Measurements from ENCODE around the gene SEC61G. TPM values are rescaled to one million over a fixed set of nuclear protein-coding genes. Genes with fewer than 3 reads are reported as not detected.

Gene SEC61G
- total RNA-seq, 2 experiments from 2014 or later = 88.7 to 146 TPM

DNA sequence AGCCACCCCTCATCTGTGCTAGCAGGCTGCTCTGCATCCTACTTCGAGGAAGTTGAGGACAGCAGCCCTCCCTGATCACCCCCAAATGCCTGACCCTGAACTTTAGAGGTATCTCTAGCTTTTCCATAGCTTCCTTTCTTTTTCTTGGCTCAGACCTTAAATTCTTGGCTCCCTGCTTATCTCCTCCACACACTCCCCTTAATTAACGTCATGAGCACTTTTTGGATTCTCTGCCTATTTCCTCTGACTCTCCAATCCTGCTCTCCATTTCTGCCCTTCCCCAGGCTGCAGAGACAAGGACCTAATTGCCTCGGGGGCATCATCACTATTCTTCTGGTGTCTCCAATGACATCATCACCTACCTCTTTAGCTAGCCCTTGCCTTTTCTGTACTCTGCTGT is 40.8 kb upstream of the SEC61G start:
- H3K4me3 ChIP-seq (ENCODE audit: low read depth, low read length, poor library complexity, severe bottlenecking) = no peak overlapping the region
- BruUV-seq (replicated peaks) = no TSS peak
- no peak for DNase-seq (ENCODE audit: low spot score)
- ChIA-PET POLR2A (no interaction called here), CTCF (ENCODE audit: unreplicated experiment) (no interaction called here)
- no peaks in the 10 kb centered on the region for H3K79me2 ChIP-seq (ENCODE audit: insufficient read depth, low read depth, low read length)
- no peaks in the 10 kb centered on the region for H3K9me3 ChIP-seq (ENCODE audit: low read length)
- no peaks in the 10 kb centered on the region for H3K4me1 ChIP-seq (ENCODE audit: insufficient read depth, low read length, poor library complexity, severe bottlenecking)
- H3K27ac ChIP-seq (ENCODE audit: low read depth, low read length, poor library complexity, severe bottlenecking) = no peak overlapping the region
- no peaks in the 10 kb centered on the region for H3K9me2 ChIP-seq (ENCODE audit: insufficient read depth, low read length)
- no peaks in the 10 kb centered on the region for H3K36me3 ChIP-seq (ENCODE audit: insufficient read depth, low read length)
- H2AFZ ChIP-seq (ENCODE audit: low read length) = no peak overlapping the region
- intact Hi-C loops (cut with micrococcal nuclease; ENCODE audit: unreplicated experiment) = no loop called here
- no peaks in the 10 kb centered on the region for H4K20me1 ChIP-seq (ENCODE audit: insufficient read depth, low read length)
- TF ChIP-seq, protein P1, sequence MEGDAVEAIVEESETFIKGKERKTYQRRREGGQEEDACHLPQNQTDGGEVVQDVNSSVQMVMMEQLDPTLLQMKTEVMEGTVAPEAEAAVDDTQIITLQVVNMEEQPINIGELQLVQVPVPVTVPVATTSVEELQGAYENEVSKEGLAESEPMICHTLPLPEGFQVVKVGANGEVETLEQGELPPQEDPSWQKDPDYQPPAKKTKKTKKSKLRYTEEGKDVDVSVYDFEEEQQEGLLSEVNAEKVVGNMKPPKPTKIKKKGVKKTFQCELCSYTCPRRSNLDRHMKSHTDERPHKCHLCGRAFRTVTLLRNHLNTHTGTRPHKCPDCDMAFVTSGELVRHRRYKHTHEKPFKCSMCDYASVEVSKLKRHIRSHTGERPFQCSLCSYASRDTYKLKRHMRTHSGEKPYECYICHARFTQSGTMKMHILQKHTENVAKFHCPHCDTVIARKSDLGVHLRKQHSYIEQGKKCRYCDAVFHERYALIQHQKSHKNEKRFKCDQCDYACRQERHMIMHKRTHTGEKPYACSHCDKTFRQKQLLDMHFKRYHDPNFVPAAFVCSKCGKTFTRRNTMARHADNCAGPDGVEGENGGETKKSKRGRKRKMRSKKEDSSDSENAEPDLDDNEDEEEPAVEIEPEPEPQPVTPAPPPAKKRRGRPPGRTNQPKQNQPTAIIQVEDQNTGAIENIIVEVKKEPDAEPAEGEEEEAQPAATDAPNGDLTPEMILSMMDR (conservative IDR thresholded peaks at IDR 0.05; ENCODE audit: low read length) = no peak
- TF ChIP-seq EZH2phosphoT487 (IDR thresholded peaks at IDR 0.05; ENCODE audit: borderline replicate concordance, low read depth, low read length) = no peak
- no peak overlapping the region for H3K4me2 ChIP-seq (ENCODE audit: low read length)

DNA sequence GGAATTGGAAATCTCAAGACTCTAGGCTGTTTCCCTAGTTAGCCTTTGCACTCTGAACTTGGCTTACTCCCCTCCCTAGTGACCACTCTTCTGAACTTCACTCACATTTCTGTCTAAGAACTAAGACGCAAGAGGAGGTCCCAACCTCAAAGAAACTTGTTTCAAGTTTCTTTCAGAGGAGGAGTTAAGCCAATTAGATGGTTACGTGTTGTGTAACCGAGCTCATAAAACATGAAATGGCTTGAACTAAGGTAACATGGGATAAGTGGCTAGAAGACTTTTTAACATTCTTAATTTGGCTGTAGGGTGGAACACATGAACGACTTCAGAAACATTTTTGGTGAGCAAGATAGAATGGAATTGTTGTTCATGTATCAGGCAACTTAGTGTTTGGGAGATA is 39.5 kb upstream of the SEC61G start:
- CTCF ChIA-PET (ENCODE audit: unreplicated experiment) = no interaction called here

DNA sequence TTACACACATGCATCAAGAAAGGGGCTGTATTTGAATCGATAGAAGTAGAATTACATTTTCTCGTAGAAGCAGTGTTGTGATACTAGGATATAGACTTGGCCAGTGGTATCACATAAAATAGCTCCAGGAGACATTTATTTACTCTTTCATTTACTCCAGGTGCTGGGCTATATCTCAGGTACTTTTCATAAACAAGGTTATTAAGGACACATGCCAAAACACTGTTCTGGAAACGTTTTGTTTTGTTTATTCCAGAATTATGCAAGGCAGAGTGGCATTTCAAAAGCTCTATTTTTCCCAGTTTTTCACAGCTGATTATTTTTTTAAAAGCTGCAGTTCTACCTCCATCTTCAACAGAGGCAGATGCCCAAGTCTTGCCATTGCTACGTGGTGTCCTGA is 37.8 kb upstream of the SEC61G start:
- Histone ChIP-seq H3K9me3 (ENCODE audit: low read length) (no peaks in the 10 kb centered on the region), H3K9me2 (ENCODE audit: insufficient read depth, low read length) (no peaks in the 10 kb centered on the region), H2AFZ (ENCODE audit: low read length) (no peak overlapping the region), H3K4me2 (ENCODE audit: low read length) (no peak overlapping the region), H3K4me3 (ENCODE audit: low read depth, low read length, poor library complexity, severe bottlenecking) (no peak overlapping the region), H3K4me1 (ENCODE audit: insufficient read depth, low read length, poor library complexity, severe bottlenecking) (no peaks in the 10 kb centered on the region), H3K79me2 (ENCODE audit: insufficient read depth, low read depth, low read length) (no peaks in the 10 kb centered on the region), H4K20me1 (ENCODE audit: insufficient read depth, low read length) (no peaks in the 10 kb centered on the region), H3K36me3 (ENCODE audit: insufficient read depth, low read length) (no peaks in the 10 kb centered on the region), H3K27ac (ENCODE audit: low read depth, low read length, poor library complexity, severe bottlenecking) (no peak overlapping the region)
- ChIA-PET POLR2A (interaction anchor here (0.7 kb wide), 1 partner anchor 153 kb away, joined by 4 read pairs; no protein-coding TSS in a partner anchor), CTCF (ENCODE audit: unreplicated experiment) (no interaction called here)
- BruUV-seq (replicated peaks) = no TSS peak
- DNase-seq (ENCODE audit: low spot score) = no peak
- intact Hi-C loops (cut with micrococcal nuclease; ENCODE audit: unreplicated experiment) = no loop called here
- no peak for TF ChIP-seq EZH2phosphoT487 (IDR thresholded peaks at IDR 0.05; ENCODE audit: borderline replicate concordance, low read depth, low read length)
- TF ChIP-seq, protein P1 (conservative IDR thresholded peaks at IDR 0.05; ENCODE audit: low read length) = no peak

More for the DNA sequence above, 39.5 kb upstream of the SEC61G start:
- no peaks in the 10 kb centered on the region for H3K36me3 ChIP-seq (ENCODE audit: insufficient read depth, low read length)
- no TSS peak for BruUV-seq (replicated peaks)
- no peaks in the 10 kb centered on the region for H4K20me1 ChIP-seq (ENCODE audit: insufficient read depth, low read length)
- H3K4me3 ChIP-seq (ENCODE audit: low read depth, low read length, poor library complexity, severe bottlenecking) = no peak overlapping the region
- H3K79me2 ChIP-seq (ENCODE audit: insufficient read depth, low read depth, low read length) = no peaks in the 10 kb centered on the region
- H3K9me2 ChIP-seq (ENCODE audit: insufficient read depth, low read length) = no peaks in the 10 kb centered on the region
- H3K4me1 ChIP-seq (ENCODE audit: insufficient read depth, low read length, poor library complexity, severe bottlenecking) = no peaks in the 10 kb centered on the region
- no peak overlapping the region for H2AFZ ChIP-seq (ENCODE audit: low read length)
- no peak overlapping the region for H3K4me2 ChIP-seq (ENCODE audit: low read length)
- DNase-seq (ENCODE audit: low spot score) = no peak
- no peaks in the 10 kb centered on the region for H3K9me3 ChIP-seq (ENCODE audit: low read length)
- no peak overlapping the region for H3K27ac ChIP-seq (ENCODE audit: low read depth, low read length, poor library complexity, severe bottlenecking)
- intact Hi-C loops (cut with micrococcal nuclease; ENCODE audit: unreplicated experiment) = no loop called here
- POLR2A ChIA-PET = interaction anchor here (0.6 to 0.8 kb wide), 3 partner anchors 37 to 1695 kb away, joined by 3 read pairs; no protein-coding TSS in a partner anchor
- TF ChIP-seq, protein P1 (conservative IDR thresholded peaks at IDR 0.05; ENCODE audit: low read length) = no peak
- TF ChIP-seq EZH2phosphoT487 (IDR thresholded peaks at IDR 0.05; ENCODE audit: borderline replicate concordance, low read depth, low read length) = no peak
